ENCODE data around the gene SLC22A5.

GRCh38 chr5:132375957-132376356, 6.4 kb downstream of the SLC22A5 start:
- TF ChIP-seq HMGXB4 (CRISPR knock-in tag; IDR thresholded peaks at IDR 0.05) (no peak), MLX (CRISPR knock-in tag; IDR thresholded peaks at IDR 0.05) (no peak), CREB1 (CRISPR knock-in tag; IDR thresholded peaks at IDR 0.05) (no peak), ESRRA (CRISPR knock-in tag; IDR thresholded peaks at IDR 0.05; ENCODE audit: borderline replicate concordance) (no peak)
- TF ChIP-seq, protein P1, sequence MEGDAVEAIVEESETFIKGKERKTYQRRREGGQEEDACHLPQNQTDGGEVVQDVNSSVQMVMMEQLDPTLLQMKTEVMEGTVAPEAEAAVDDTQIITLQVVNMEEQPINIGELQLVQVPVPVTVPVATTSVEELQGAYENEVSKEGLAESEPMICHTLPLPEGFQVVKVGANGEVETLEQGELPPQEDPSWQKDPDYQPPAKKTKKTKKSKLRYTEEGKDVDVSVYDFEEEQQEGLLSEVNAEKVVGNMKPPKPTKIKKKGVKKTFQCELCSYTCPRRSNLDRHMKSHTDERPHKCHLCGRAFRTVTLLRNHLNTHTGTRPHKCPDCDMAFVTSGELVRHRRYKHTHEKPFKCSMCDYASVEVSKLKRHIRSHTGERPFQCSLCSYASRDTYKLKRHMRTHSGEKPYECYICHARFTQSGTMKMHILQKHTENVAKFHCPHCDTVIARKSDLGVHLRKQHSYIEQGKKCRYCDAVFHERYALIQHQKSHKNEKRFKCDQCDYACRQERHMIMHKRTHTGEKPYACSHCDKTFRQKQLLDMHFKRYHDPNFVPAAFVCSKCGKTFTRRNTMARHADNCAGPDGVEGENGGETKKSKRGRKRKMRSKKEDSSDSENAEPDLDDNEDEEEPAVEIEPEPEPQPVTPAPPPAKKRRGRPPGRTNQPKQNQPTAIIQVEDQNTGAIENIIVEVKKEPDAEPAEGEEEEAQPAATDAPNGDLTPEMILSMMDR (IDR thresholded peaks at IDR 0.05) = no peak

Data from WTC11 (cell line).